Gastroesophageal sphincter (tissue), 3 donors: ENCODE results near the gene SLC24A3.

Experiments
- EP300 ChIP-seq: sonication (generic); formaldehyde crosslinking; IDR thresholded peaks from one replicate; pipeline ENCODE4 v1.6.1; 2017; ENCODE audit warnings: antibody characterized with exemption, mild to moderate bottlenecking
- TF ChIP-seq, protein P1 (sequence below), 4 experiments: fragments of 200-600 bp in 2 of 4; fragments of 450-650 bp in 2 of 4; sonication (generic) in 1 of 4; IDR thresholded peaks; one replicate each; pipeline ENCODE4 v1.5.1; 2017 to 2019; ENCODE audit warnings: antibody characterized with exemption in 4 of 4, mild to moderate bottlenecking in 2 of 4, moderate library complexity in 2 of 4

DNA sequence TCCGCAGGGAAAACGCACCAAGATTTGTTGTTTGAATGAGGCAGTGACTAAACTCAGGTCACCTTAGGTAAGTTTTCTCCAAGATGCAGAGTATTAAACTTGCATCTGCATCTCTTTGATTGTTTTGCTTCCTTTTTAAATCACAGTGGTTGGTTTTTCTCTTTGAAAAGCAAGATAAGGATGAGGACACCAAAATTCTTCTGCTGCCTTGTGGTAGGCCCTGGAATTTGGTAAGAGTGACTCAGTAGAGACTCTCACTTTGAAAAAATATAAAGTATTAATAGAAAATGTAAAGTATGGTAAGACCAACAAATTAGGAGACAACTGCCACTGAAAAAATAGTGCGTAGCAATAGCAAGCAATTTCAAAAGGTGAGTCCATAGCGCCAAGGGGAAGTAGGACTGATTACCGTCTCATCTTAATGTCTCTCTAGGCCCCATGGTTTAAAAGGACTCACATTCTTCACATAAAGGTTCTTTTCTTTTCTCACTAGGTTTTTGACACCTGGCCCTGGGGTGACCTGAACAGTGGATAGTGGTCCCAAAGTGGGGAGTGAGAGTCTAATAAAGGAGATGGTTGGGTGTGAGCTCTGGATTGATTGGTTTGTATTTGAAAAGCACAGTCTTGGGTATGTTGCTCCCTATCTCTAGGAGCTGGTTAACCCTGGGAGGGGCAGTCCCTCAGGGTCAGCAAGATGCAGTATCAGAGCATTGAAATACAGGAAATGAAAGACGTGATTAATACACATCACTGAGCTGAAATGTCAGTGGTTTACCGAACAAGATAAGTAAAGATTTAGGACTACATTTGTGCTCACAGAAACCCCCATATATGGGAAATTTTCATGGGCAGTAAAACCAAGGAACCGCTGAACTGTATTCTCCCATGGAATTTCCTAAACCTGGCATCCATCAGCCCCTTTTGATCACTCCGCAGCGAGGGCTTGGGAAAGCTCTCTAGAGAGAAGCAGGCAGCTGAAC is 221.2 kb downstream of the SLC24A3 start:
- TF ChIP-seq, protein P1, sequence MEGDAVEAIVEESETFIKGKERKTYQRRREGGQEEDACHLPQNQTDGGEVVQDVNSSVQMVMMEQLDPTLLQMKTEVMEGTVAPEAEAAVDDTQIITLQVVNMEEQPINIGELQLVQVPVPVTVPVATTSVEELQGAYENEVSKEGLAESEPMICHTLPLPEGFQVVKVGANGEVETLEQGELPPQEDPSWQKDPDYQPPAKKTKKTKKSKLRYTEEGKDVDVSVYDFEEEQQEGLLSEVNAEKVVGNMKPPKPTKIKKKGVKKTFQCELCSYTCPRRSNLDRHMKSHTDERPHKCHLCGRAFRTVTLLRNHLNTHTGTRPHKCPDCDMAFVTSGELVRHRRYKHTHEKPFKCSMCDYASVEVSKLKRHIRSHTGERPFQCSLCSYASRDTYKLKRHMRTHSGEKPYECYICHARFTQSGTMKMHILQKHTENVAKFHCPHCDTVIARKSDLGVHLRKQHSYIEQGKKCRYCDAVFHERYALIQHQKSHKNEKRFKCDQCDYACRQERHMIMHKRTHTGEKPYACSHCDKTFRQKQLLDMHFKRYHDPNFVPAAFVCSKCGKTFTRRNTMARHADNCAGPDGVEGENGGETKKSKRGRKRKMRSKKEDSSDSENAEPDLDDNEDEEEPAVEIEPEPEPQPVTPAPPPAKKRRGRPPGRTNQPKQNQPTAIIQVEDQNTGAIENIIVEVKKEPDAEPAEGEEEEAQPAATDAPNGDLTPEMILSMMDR (IDR thresholded peaks at IDR 0.05): no peak
- TF ChIP-seq EP300: no peak
